Trophoblast cell (in vitro differentiated cells and primary cell): ENCODE results near the gene HSF2. TPM values are rescaled to one million over a fixed set of nuclear protein-coding genes. Genes with fewer than 3 reads are reported as not detected.

Source experiments
- DNase-seq, 2 donors: peaks; one replicate each; pipeline ENCODE4 v3.0.0-alpha.2; 2016
- H2AFZ ChIP-seq: 2 replicates; pipeline ENCODE4 v1.6.1; 2013; ENCODE audit warnings: low read length, moderate library complexity, mild to moderate bottlenecking; ENCODE audit not compliant: insufficient read depth, poor library complexity
- H2AK5ac ChIP-seq: 2 replicates; pipeline ENCODE4 v1.6.1; 2013; ENCODE audit warnings: mild to moderate bottlenecking, low read length
- H2BK120ac ChIP-seq: 2 replicates; pipeline ENCODE4 v1.6.1; 2013; ENCODE audit warnings: low read length, mild to moderate bottlenecking, moderate library complexity; ENCODE audit not compliant: insufficient read depth, poor library complexity
- H2BK12ac ChIP-seq: 2 replicates; pipeline ENCODE4 v1.6.1; 2013; ENCODE audit warnings: mild to moderate bottlenecking, low read length, moderate library complexity
- H2BK5ac ChIP-seq: 2 replicates; pipeline ENCODE4 v1.6.1; 2013; ENCODE audit warnings: low read length, low read depth, moderate library complexity, mild to moderate bottlenecking; ENCODE audit not compliant: poor library complexity
- H3K14ac ChIP-seq: 2 replicates; pipeline ENCODE4 v1.6.1; 2013; ENCODE audit warnings: mild to moderate bottlenecking, low read length
- H3K18ac ChIP-seq: 2 replicates; pipeline ENCODE4 v1.6.1; 2013; ENCODE audit warnings: mild to moderate bottlenecking, low read length
- H3K23ac ChIP-seq: 2 replicates; pipeline ENCODE4 v1.6.1; 2013; ENCODE audit warnings: low read length
- H3K27ac ChIP-seq: 2 replicates; pipeline ENCODE4 v1.5.1; 2013; ENCODE audit warnings: low read depth, mild to moderate bottlenecking, inconsistent platforms, low read length, moderate library complexity
- H3K27me3 ChIP-seq: 2 replicates; pipeline ENCODE4 v1.6.1; 2013; ENCODE audit warnings: inconsistent platforms, mild to moderate bottlenecking, low read length, moderate library complexity; ENCODE audit not compliant: insufficient read depth
- H3K36me3 ChIP-seq, 2 experiments: 1 replicate in 1 of 2; 2 replicates in 1 of 2; pipeline ENCODE4 v1.6.1; 2013; ENCODE audit warnings: low read length in 2 of 2, mild to moderate bottlenecking in 2 of 2, moderate library complexity in 1 of 2; ENCODE audit not compliant: insufficient read depth in 2 of 2, control insufficient read depth in 1 of 2
- H3K4ac ChIP-seq: 2 replicates; pipeline ENCODE4 v1.6.1; 2013; ENCODE audit warnings: low read depth, mild to moderate bottlenecking, low read length, moderate library complexity
- H3K4me1 ChIP-seq, 2 experiments: 1 replicate in 1 of 2; 2 replicates in 1 of 2; pipeline ENCODE4 v1.6.1; 2013; ENCODE audit warnings: low read length in 2 of 2, mild to moderate bottlenecking in 2 of 2, moderate library complexity in 1 of 2; ENCODE audit not compliant: insufficient read depth in 2 of 2, control insufficient read depth in 1 of 2
- H3K4me2 ChIP-seq: 2 replicates; pipeline ENCODE4 v1.6.1; 2013; ENCODE audit warnings: inconsistent platforms, mild to moderate bottlenecking, low read length, moderate library complexity
- H3K4me3 ChIP-seq: 2 replicates; pipeline ENCODE4 v1.5.1; 2013; ENCODE audit warnings: mild to moderate bottlenecking, low read depth, low read length, inconsistent platforms
- H3K79me1 ChIP-seq: one replicate; pipeline ENCODE4 v1.6.1; 2013; ENCODE audit warnings: low read length
- H3K79me2 ChIP-seq: 2 replicates; pipeline ENCODE4 v1.6.1; 2013; ENCODE audit warnings: low read length, mild to moderate bottlenecking; ENCODE audit not compliant: control insufficient read depth, insufficient read depth, poor library complexity
- H3K9ac ChIP-seq: 2 replicates; pipeline ENCODE4 v1.6.1; 2013; ENCODE audit warnings: mild to moderate bottlenecking, low read length
- H3K9me3 ChIP-seq: 2 replicates; pipeline ENCODE4 v1.6.1; 2013; ENCODE audit warnings: low read depth, mild to moderate bottlenecking, control low read depth, inconsistent platforms, low read length; ENCODE audit not compliant: insufficient read depth
- H4K12ac ChIP-seq: 2 replicates; pipeline ENCODE4 v1.6.1; 2013; ENCODE audit warnings: low read depth, mild to moderate bottlenecking, low read length, moderate library complexity
- H4K8ac ChIP-seq: 2 replicates; pipeline ENCODE4 v1.6.1; 2013; ENCODE audit warnings: low read depth, mild to moderate bottlenecking, low read length, moderate library complexity
- H4K91ac ChIP-seq: one replicate; pipeline ENCODE4 v1.6.1; 2013; ENCODE audit warnings: low read depth, mild to moderate bottlenecking, low read length, moderate library complexity
- WGBS: extraction: QIAGEN DNeasy Blood & Tissue Kit; methylation state at CpG from one replicate; pipeline ENCODE4 v1.1.7; 2013; ENCODE audit warnings: missing lambda C conversion rate; ENCODE audit not compliant: insufficient read length, insufficient coverage; ENCODE audit errors: extremely low coverage; 5-methylcytosine and 5-hydroxymethylcytosine counted together
- polyA plus RNA-seq: library from polyadenylated mRNA; stranded (reverse); fragments of 200-250 nt; gene quantifications from 2 replicates; pipeline ENCODE4 v1.2.3, GENCODE V29; 2013

The HSF2 gene
- 9.7 and 10.3 TPM in 2 replicates for polyA plus RNA-seq

GRCh38 chr6:122399348-122400120, at the start of gene HSF2:
Gene HSF2, plus strand, starts transcription at chr6:122399652. Its CDS starts 86 bp downstream, at chr6:122399738.
- no peaks in the 10 kb centered on the region for H3K36me3 ChIP-seq
- peak within 1 kb of the TSS; percentile 90 for H3K9ac ChIP-seq
- peak within 1 kb of the TSS; percentile 67 for H4K12ac ChIP-seq
- H3K79me2 ChIP-seq: peaks cover 6% of the 10 kb centered on the region
- H2BK120ac ChIP-seq: peak within 1 kb of the TSS; percentile 29
- H3K4me2 ChIP-seq: peak within 1 kb of the TSS; percentile 66
- H3K18ac ChIP-seq: peak within 1 kb of the TSS; percentile 90
- peak within 1 kb of the TSS; percentile 41 for H4K91ac ChIP-seq
- peak; percentile 96 to 99 for DNase-seq
- peak within 1 kb of the TSS; percentile 29 for H3K27ac ChIP-seq
- H3K23ac ChIP-seq: no peak within 1 kb of the TSS
- H3K4me3 ChIP-seq: peak within 1 kb of the TSS; percentile 93
- peak within 1 kb of the TSS; percentile 96 for H2AFZ ChIP-seq
- no peak within 1 kb of the TSS for H2BK12ac ChIP-seq
- H3K27me3 ChIP-seq: no peaks in the 10 kb centered on the region
- H3K9me3 ChIP-seq: no peaks in the 10 kb centered on the region
- no CpG with 5 or more reads among the region's 82 CpGs for WGBS
- H4K8ac ChIP-seq: peak within 1 kb of the TSS; percentile 75
- H3K4ac ChIP-seq: peak within 1 kb of the TSS; percentile 56
- no peaks in the 10 kb centered on the region for H3K4me1 ChIP-seq
- H2AK5ac ChIP-seq: no peak within 1 kb of the TSS
- H3K79me1 ChIP-seq: peaks cover 7% of the 10 kb centered on the region
- peak within 1 kb of the TSS; percentile 7 for H2BK5ac ChIP-seq
- H3K14ac ChIP-seq: peak within 1 kb of the TSS; percentile 78

- Histone ChIP-seq H3K4me3 (no peak overlapping the region), H3K9me3 (no peaks in the 10 kb centered on the region), H2AK5ac (no peak overlapping the region), H3K14ac (no peak overlapping the region), H2BK5ac (no peak overlapping the region), H3K4me1 (no peaks in the 10 kb centered on the region), H2BK120ac (no peak overlapping the region), H2BK12ac (no peak overlapping the region), H3K36me3 (no peaks in the 10 kb centered on the region), H3K79me1 (no peaks in the 10 kb centered on the region), H3K27me3 (no peaks in the 10 kb centered on the region), H3K4ac (no peak overlapping the region), H2AFZ (no peak overlapping the region), H4K91ac (no peak overlapping the region), H3K9ac (no peak overlapping the region), H3K18ac (no peak overlapping the region), H3K79me2 (no peaks in the 10 kb centered on the region), H4K12ac (no peak overlapping the region), H3K27ac (no peak overlapping the region), H4K8ac (no peak overlapping the region), H3K4me2 (no peak overlapping the region), H3K23ac (no peak overlapping the region)
- no peak for DNase-seq
Measured at GRCh38 chr6:122352981-122353664, 46.3 kb upstream of the HSF2 start.

GRCh38 chr6:122360809-122361208, 38.6 kb upstream of the HSF2 start:
- DNase-seq: no peak
- Histone ChIP-seq H4K91ac (no peak overlapping the region), H3K23ac (no peak overlapping the region), H3K4me2 (no peak overlapping the region), H3K36me3 (no peaks in the 10 kb centered on the region), H3K79me1 (no peaks in the 10 kb centered on the region), H3K27me3 (no peaks in the 10 kb centered on the region), H3K9me3 (peaks cover 6% of the 10 kb centered on the region), H3K18ac (no peak overlapping the region), H3K9ac (no peak overlapping the region), H2AK5ac (no peak overlapping the region), H2BK120ac (no peak overlapping the region), H2BK12ac (no peak overlapping the region), H3K14ac (no peak overlapping the region), H3K4me1 (no peaks in the 10 kb centered on the region), H3K4ac (no peak overlapping the region), H3K4me3 (no peak overlapping the region), H3K27ac (no peak overlapping the region), H2BK5ac (no peak overlapping the region), H4K12ac (no peak overlapping the region), H2AFZ (no peak overlapping the region), H3K79me2 (no peaks in the 10 kb centered on the region), H4K8ac (no peak overlapping the region)
- no CpG with 5 or more reads among the region's 11 CpGs for WGBS

- DNase-seq: no peak
- Histone ChIP-seq H3K9ac (no peak overlapping the region), H3K27ac (no peak overlapping the region), H3K4ac (no peak overlapping the region), H4K91ac (no peak overlapping the region), H3K4me3 (no peak overlapping the region), H3K18ac (no peak overlapping the region), H3K23ac (no peak overlapping the region), H3K79me1 (no peaks in the 10 kb centered on the region), H3K4me1 (no peaks in the 10 kb centered on the region), H2BK12ac (no peak overlapping the region), H3K9me3 (peaks cover 7% of the 10 kb centered on the region), H4K12ac (no peak overlapping the region), H2AK5ac (no peak overlapping the region), H3K14ac (no peak overlapping the region), H2AFZ (no peak overlapping the region), H3K27me3 (no peaks in the 10 kb centered on the region), H3K36me3 (no peaks in the 10 kb centered on the region), H2BK5ac (no peak overlapping the region), H3K4me2 (no peak overlapping the region), H3K79me2 (no peaks in the 10 kb centered on the region), H2BK120ac (no peak overlapping the region), H4K8ac (no peak overlapping the region)
- no CpG with 5 or more reads among the region's 15 CpGs for WGBS
Measured at GRCh38 chr6:122361314-122361979, 38.0 kb upstream of the HSF2 start.
